Heart right ventricle (tissue), 16 donors: ENCODE data around the gene RCOR2. TPM values are rescaled to one million over a fixed set of nuclear protein-coding genes. Genes with fewer than 3 reads are reported as not detected.

Experiments
- ATAC-seq, 8 donors: fragments of 200-7000 bp; cut with Tn5 transposase; one replicate each; pipeline ENCODE4 v1.9.1; 2020; ENCODE audit warnings: mild to moderate bottlenecking in 8 of 8, moderate library complexity in 8 of 8, moderate number of reproducible peaks in 1 of 8
- DNase-seq, 2 donors: peaks; one replicate each; pipeline ENCODE4 v3.0.0-alpha.2; 2020
- H3K27ac ChIP-seq, 10 donors: fragments of 200-600 bp; sonication (generic) in 2 of 10; one replicate each; pipeline versions ENCODE4 v1.5.0 to v1.8.0; 2020 to 2022; ENCODE audit warnings: mild to moderate bottlenecking in 3 of 10
- H3K27me3 ChIP-seq, 7 donors: fragments of 200-600 bp; one replicate each; pipeline ENCODE4 v1.8.0; 2021 to 2022; ENCODE audit warnings: mild to moderate bottlenecking in 2 of 7
- H3K36me3 ChIP-seq, 9 donors: fragments of 200-600 bp; sonication (generic) in 1 of 9; one replicate each; pipeline versions ENCODE4 v1.5.0 to v1.8.0; 2020 to 2022; ENCODE audit warnings: mild to moderate bottlenecking in 2 of 9
- H3K4me1 ChIP-seq, 9 donors: fragments of 200-600 bp; sonication (generic) in 1 of 9; one replicate each; pipeline versions ENCODE4 v1.5.0 to v1.8.0; 2020 to 2022; ENCODE audit warnings: mild to moderate bottlenecking in 4 of 9
- H3K4me3 ChIP-seq, 10 donors: fragments of 200-600 bp; sonication (generic) in 2 of 10; one replicate each; pipeline versions ENCODE4 v1.5.0 to v1.8.0; 2020 to 2022; ENCODE audit warnings: mild to moderate bottlenecking in 7 of 10, moderate library complexity in 2 of 10
- H3K9me3 ChIP-seq, 11 donors: fragments of 200-600 bp in 10 of 11; sonication (generic) in 2 of 11; one replicate each; pipeline versions ENCODE4 v1.5.0 to v1.8.0; 2013 to 2022; ENCODE audit warnings: mild to moderate bottlenecking in 2 of 11, control low read depth in 1 of 11, moderate library complexity in 1 of 11
- WGBS, 2 donors: extraction: QIAGEN DNeasy Blood & Tissue Kit; methylation state at CpG; one replicate each; pipeline ENCODE4 v1.1.7; 2013; ENCODE audit warnings: inconsistent platforms in 1 of 2; 5-methylcytosine and 5-hydroxymethylcytosine counted together
- intact Hi-C, 10 donors: fragments of 100-400 bp; cut with DNase I; formaldehyde crosslinking; loops; one replicate each; pipeline versions ENCODE4 v1.11.1 to v1.14.2; 2022
- polyA plus RNA-seq, 2 donors: library from polyadenylated mRNA; stranded (reverse); fragments of 200-250 nt; gene quantifications; one replicate each; pipeline ENCODE4 v1.2.3, GENCODE V29; 2013
- total RNA-seq, 10 donors: library from RNA; stranded (reverse); fragmentation: NEBNext Ultra II Directional in 3 of 10; extraction: Animal tissue kit (Norgen Biotek cat#: 25700) in 3 of 10; gene quantifications; one replicate each; pipeline versions ENCODE4 v1.2.1 to v1.2.4, GENCODE V29; 2021 to 2023
- TF ChIP-seq, protein P1 (sequence below), 9 donors: fragments of 200-600 bp; sonication (generic) in 2 of 9; IDR thresholded peaks; one replicate each; pipeline versions ENCODE4 v1.5.0 to v1.8.0; 2021 to 2022; ENCODE audit warnings: antibody characterized with exemption in 9 of 9, mild to moderate bottlenecking in 5 of 9, moderate library complexity in 1 of 9
- donor health status: Arrhythmogenic right ventricular cardiomyopathy.
- donor health status: ischemic (EF 13 %, LVEDD 7.1; RV severe dilation, severe dysfunction).
- donor health status: healthy with polysubstance abuse.
- donor health status: DM: no; HTN: yes; CAD: no.
- donor health status: DM: no; HTN: no; CAD: no.
- donor health status: ischemic (EF 25% LVEDD 6.9; RV normal size, moderate dysfunction).
- donor health status: ischemic (EF 25% LVEDD 5.7; RV mildly dilated, moderate dysfunction).
- donor health status: healthy.
- donor health status: DM: yes; HTN: yes; CAD: no.
- donor health status: Ischemic cardiomyopathy.
- donor health status: ischemic (EF 35%, LVEDD 5.7; RV mildly dilated, moderate dysfunction).
- donor health status: nonischemic (EF 11% LVEDD 7.7; RV severe dilation, severe dysfunction).
- donor health status: DM: yes; HTN: yes; CAD: no.
- donor health status: PGD.
- donor health status: ischemic (EF 29% LVEDD 5.4; RV normal size, mild dysfunction).
- donor health status: nonischemic (EF 23%, LVEDD 6.1; RV moderate dilation, normal function).

The RCOR2 gene
- total and polyA plus RNA-seq, 12 donors = 1.1 to 8.4 (median 5.0) TPM

DNA sequence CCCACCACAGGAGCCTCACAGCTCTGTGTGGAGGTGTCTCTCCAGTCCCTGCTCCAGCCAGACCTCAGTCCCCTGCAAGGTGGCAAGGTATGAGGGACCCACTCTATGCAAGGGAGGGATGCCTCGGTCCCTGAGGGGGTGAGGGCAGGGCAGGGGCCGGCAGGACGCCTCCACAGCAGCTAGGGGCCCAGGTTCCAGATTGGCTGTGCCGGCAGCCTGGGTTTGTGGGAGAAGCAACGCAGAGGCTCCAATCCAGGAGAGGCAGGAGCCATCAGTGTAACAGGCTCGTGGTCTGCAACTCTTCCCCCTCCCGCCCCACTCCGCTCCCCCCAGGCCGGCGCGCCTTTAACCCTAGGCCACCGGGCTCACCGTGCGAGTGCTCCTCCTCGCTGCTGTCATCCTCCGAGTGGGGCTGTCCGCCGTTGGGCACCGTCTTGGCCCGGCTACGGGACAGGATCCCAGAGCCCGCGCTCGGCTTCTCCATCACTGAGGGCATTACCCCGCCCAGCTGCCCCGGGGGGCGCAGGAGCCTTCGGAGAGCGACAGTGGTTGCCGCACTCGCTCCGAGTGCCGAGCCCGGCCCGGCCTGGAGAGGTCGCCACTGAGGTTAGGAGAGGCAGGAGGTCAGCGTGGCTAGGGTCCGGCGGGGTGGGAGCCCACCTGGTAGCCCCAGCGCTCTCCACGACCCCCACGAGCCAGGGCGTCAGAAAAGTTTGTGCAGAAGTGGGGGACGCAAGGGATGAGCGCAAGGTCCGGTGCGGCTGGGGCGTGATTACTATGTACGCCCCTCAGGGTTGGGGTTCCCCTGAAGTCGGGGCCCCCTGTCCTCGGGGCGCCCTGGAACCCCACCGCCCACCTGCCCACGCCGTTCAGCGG is 765 bp downstream of the RCOR2 start:
- DNase-seq (peak; percentile 56 to 66), ATAC-seq (no peak)
- peaks cover 39 to 64% (median 54%) of the 10 kb centered on the region in 9 donors for H3K4me1 ChIP-seq
- intact Hi-C loops = loop anchor here in 2 of 10 donors (2.0 to 5.0 kb wide), 3 partner anchors 29 to 44 kb away; no protein-coding TSS in a partner anchor
- WGBS, 2 donors = 3% methylated on average over 56 of the region's 56 CpGs
- TF ChIP-seq, protein P1, sequence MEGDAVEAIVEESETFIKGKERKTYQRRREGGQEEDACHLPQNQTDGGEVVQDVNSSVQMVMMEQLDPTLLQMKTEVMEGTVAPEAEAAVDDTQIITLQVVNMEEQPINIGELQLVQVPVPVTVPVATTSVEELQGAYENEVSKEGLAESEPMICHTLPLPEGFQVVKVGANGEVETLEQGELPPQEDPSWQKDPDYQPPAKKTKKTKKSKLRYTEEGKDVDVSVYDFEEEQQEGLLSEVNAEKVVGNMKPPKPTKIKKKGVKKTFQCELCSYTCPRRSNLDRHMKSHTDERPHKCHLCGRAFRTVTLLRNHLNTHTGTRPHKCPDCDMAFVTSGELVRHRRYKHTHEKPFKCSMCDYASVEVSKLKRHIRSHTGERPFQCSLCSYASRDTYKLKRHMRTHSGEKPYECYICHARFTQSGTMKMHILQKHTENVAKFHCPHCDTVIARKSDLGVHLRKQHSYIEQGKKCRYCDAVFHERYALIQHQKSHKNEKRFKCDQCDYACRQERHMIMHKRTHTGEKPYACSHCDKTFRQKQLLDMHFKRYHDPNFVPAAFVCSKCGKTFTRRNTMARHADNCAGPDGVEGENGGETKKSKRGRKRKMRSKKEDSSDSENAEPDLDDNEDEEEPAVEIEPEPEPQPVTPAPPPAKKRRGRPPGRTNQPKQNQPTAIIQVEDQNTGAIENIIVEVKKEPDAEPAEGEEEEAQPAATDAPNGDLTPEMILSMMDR (IDR thresholded peaks at IDR 0.05) = peak; percentile 21 to 67 (median 63)
- H3K27ac ChIP-seq = peak overlapping the region in 8 of 10 donors; percentile 13 to 97 (median 95)
- peaks cover 0 to 47% (median 0%) of the 10 kb centered on the region in 7 donors for H3K27me3 ChIP-seq
- peak overlapping the region; percentile 39 to 67 (median 60) for H3K4me3 ChIP-seq
- no peaks in the 10 kb centered on the region for H3K9me3 ChIP-seq
- no peaks in the 10 kb centered on the region for H3K36me3 ChIP-seq

DNA sequence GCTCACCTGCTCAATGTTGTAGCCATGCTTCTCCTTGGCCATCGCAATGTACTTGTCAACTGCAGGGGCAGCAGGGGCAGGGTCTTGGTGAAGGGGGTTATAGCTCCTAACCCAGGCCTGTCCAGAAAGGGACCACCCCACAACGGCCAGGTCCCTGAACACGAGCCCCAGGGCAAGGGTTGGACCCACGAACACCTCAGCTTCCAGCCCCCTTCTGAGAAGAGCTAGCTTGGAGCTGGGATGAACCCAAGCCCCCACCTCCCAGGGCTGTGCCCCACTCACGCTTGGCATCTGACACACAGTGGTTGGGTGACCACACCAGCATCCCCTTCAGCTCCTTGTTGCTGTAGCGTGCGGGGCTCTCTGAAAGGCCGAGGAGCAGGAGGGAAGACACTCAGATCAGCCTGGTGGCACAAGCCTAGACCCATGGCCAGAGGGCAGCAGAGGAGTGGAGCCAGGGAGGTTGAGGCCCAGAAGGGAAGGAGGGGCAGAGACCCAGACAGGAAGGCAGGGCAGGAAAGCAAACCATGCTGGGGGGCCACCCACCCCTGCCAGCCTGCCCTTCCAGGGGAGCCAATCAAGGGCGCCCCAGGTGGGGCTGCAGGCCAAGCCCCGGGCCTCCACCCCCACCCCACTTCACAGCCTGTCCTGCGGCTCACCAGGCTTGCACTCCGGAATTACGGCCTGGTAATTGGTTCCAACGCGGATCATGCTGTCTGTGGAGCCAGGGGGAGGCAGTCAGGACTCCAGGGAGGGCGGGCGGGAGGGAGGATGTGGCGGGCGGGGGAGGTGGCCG is 1.9 kb downstream of the RCOR2 start:
- Histone ChIP-seq H3K27me3 (peaks cover 0 to 47% (median 0%) of the 10 kb centered on the region in 7 donors), H3K4me1 (peaks cover 34 to 65% (median 46%) of the 10 kb centered on the region in 9 donors), H3K36me3 (peaks cover 0 to 7% (median 0%) of the 10 kb centered on the region in 9 donors), H3K9me3 (no peaks in the 10 kb centered on the region), H3K27ac (peak overlapping the region in 3 of 10 donors; percentile 13 to 97 (median 95)), H3K4me3 (peak overlapping the region in 2 of 10 donors; percentile 60 to 62)
- WGBS, 2 donors = 46 to 49% methylated on average over 20 of the region's 20 CpGs
- ATAC-seq (no peak), DNase-seq (no peak)
- TF ChIP-seq, protein P1 (IDR thresholded peaks at IDR 0.05) = no peak
- intact Hi-C loops = loop anchor here in 1 of 10 donors (5.0 kb wide), 1 partner anchor 43 kb away; no protein-coding TSS in a partner anchor

DNA sequence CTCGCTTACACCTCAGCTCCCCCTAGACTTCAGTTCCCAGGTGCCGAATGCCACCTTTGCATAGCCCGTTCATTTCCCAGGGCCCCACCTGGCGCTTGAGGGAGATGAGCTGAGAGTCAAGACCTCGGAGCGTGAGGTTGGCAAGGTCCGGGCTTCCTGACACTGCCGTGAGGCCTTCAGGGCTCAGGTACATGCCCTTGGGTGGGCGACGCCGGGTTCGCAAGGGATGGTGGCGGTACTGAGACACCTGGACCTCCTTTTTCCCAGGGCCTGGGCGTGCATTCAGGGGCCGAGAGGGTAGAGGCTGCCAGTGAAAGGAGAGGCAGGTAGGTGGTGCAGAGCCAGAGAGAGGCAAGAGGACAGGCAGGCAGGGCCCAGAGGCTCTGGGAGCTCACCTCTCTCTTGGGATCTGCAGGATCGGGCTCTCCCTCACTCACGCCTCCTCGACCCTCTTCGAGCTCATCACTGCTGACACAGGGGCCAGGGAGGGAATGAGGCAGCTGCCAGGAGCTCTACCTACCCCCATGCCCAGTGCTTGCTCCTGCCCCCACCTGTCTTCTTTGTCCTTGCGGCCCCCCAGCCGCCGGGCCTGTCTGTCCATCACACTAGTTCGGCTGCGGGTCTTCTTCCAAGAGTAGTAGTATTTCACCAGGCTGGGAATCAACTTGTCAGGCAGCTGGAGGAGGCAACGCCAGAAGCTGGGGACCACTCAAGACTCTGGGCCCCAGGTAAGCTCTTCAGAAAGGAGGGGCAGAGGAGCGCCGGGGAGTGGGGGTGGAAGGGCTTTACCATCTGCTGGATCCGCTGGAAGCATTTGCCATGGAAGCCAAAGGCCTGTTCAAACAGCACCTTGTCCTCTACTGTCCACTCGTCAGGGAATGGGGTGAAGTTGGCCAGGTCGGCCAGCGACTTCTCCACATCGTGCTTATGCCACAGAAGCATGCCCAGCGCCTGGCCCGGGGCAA is 2.8 kb downstream of the RCOR2 start:
- H3K4me3 ChIP-seq = no peak overlapping the region
- H3K4me1 ChIP-seq = peaks cover 28 to 65% (median 37%) of the 10 kb centered on the region in 9 donors
- no peaks in the 10 kb centered on the region for H3K9me3 ChIP-seq
- ATAC-seq (no peak), DNase-seq (no peak)
- 92 to 93% methylated on average over 34 of the region's 34 CpGs for WGBS, 2 donors
- intact Hi-C loops = no loop called here
- H3K36me3 ChIP-seq = peaks cover 0 to 16% (median 3%) of the 10 kb centered on the region in 9 donors
- TF ChIP-seq, protein P1 (IDR thresholded peaks at IDR 0.05) = no peak
- no peak overlapping the region for H3K27ac ChIP-seq
- H3K27me3 ChIP-seq = peaks cover 0 to 39% (median 0%) of the 10 kb centered on the region in 7 donors
